Tibial nerve (tissue), 4 donors: ENCODE measurements around the gene HDDC3. TPM values are rescaled to one million over a fixed set of nuclear protein-coding genes. Genes with fewer than 3 reads are reported as not detected.

ENCODE experiments used
- DNase-seq, 2 donors: peaks; one replicate each; pipeline ENCODE4 v3.0.0-alpha.2; 2019; ENCODE audit warnings: low spot score in 2 of 2
- H3K27ac ChIP-seq, 4 donors: fragments of 200-600 bp; sonication (generic) in 3 of 4; one replicate each; pipeline ENCODE4 v1.5.1; 2017 to 2019; ENCODE audit warnings: mild to moderate bottlenecking in 1 of 4
- H3K27me3 ChIP-seq, 2 donors: fragments of 200-600 bp; sonication (generic) in 1 of 2; one replicate each; pipeline versions ENCODE4 v1.5.1 to v1.6.0; 2017 to 2019
- H3K36me3 ChIP-seq, 3 donors: fragments of 200-600 bp; sonication (generic); one replicate each; pipeline ENCODE4 v1.5.1; 2018 to 2019
- H3K4me1 ChIP-seq, 4 donors: fragments of 200-600 bp; sonication (generic) in 3 of 4; one replicate each; pipeline ENCODE4 v1.5.1; 2017 to 2019
- H3K4me3 ChIP-seq, 4 donors: fragments of 200-600 bp; sonication (generic) in 3 of 4; one replicate each; pipeline ENCODE4 v1.5.1; 2017 to 2019; ENCODE audit warnings: mild to moderate bottlenecking in 1 of 4, moderate library complexity in 1 of 4
- H3K9me3 ChIP-seq, 4 donors: fragments of 200-600 bp; sonication (generic) in 3 of 4; one replicate each; pipeline ENCODE4 v1.5.1; 2017 to 2019
- EP300 ChIP-seq, 2 donors: sonication (generic); formaldehyde crosslinking; IDR thresholded peaks; one replicate each; pipeline ENCODE4 v1.6.1; 2017; ENCODE audit warnings: antibody characterized with exemption in 2 of 2, mild to moderate bottlenecking in 1 of 2
- POLR2A ChIP-seq, 2 donors: fragments of 450-650 bp; IDR thresholded peaks; one replicate each; pipeline ENCODE4 v1.6.1; 2017; ENCODE audit warnings: antibody characterized with exemption in 2 of 2, mild to moderate bottlenecking in 2 of 2, moderate library complexity in 2 of 2
- WGBS, 2 donors: methylation state at CpG; one replicate each; pipeline ENCODE4 v1.1.5; 2018; 5-methylcytosine and 5-hydroxymethylcytosine counted together
- total RNA-seq, 4 donors: library from RNA; depleted of rRNA; stranded (reverse); fragments of >200 nt; gene quantifications; one replicate each; pipeline ENCODE4 v1.1.0, GENCODE V29; 2016
- TF ChIP-seq, protein P1 (sequence below), 5 experiments: fragments of 200-600 bp in 3 of 5; fragments of 450-650 bp in 2 of 5; sonication (generic) in 3 of 5; IDR thresholded peaks; one replicate each; pipeline ENCODE4 v1.5.1; 2016 to 2019; ENCODE audit warnings: antibody characterized with exemption in 5 of 5, mild to moderate bottlenecking in 3 of 5, moderate library complexity in 2 of 5

The HDDC3 gene
- total RNA-seq, 4 donors from 2014 or later = 16.5 to 22.5 (median 18.7) TPM

DNA sequence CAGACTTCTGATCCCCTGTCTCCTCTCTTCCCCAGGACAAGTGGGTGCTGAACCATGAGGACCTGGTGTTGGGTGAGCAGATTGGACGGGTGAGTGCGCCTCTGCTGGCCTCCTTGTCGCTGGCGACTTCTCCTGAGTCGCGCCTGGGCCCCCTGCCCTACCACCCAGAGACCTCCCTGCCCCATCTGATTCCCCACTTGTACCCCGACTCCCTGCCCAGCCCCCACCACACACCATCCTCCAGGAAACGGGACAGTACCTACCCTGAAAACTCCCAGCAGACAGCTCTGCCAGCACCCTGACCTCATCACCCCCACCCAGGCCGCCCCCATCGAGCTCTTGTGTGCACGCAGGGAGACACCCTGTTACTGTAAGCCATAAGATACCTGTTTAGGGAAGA is 40.3 kb downstream of the HDDC3 start:
- WGBS, 2 donors = 90% methylated on average over 11 of the region's 11 CpGs
- no peak overlapping the region for H3K27ac ChIP-seq
- peaks cover 0 to 4% (median 0%) of the 10 kb centered on the region in 4 donors for H3K4me1 ChIP-seq
- no peaks in the 10 kb centered on the region for H3K27me3 ChIP-seq
- no peaks in the 10 kb centered on the region for H3K9me3 ChIP-seq
- H3K4me3 ChIP-seq = no peak overlapping the region
- TF ChIP-seq EP300 (IDR thresholded peaks at IDR 0.05) (no peak), POLR2A (IDR thresholded peaks at IDR 0.05) (no peak)
- TF ChIP-seq, protein P1, sequence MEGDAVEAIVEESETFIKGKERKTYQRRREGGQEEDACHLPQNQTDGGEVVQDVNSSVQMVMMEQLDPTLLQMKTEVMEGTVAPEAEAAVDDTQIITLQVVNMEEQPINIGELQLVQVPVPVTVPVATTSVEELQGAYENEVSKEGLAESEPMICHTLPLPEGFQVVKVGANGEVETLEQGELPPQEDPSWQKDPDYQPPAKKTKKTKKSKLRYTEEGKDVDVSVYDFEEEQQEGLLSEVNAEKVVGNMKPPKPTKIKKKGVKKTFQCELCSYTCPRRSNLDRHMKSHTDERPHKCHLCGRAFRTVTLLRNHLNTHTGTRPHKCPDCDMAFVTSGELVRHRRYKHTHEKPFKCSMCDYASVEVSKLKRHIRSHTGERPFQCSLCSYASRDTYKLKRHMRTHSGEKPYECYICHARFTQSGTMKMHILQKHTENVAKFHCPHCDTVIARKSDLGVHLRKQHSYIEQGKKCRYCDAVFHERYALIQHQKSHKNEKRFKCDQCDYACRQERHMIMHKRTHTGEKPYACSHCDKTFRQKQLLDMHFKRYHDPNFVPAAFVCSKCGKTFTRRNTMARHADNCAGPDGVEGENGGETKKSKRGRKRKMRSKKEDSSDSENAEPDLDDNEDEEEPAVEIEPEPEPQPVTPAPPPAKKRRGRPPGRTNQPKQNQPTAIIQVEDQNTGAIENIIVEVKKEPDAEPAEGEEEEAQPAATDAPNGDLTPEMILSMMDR (IDR thresholded peaks at IDR 0.05) = no peak
- DNase-seq = no peak
- H3K36me3 ChIP-seq = peaks cover 6 to 93% (median 7%) of the 10 kb centered on the region in 3 donors

DNA sequence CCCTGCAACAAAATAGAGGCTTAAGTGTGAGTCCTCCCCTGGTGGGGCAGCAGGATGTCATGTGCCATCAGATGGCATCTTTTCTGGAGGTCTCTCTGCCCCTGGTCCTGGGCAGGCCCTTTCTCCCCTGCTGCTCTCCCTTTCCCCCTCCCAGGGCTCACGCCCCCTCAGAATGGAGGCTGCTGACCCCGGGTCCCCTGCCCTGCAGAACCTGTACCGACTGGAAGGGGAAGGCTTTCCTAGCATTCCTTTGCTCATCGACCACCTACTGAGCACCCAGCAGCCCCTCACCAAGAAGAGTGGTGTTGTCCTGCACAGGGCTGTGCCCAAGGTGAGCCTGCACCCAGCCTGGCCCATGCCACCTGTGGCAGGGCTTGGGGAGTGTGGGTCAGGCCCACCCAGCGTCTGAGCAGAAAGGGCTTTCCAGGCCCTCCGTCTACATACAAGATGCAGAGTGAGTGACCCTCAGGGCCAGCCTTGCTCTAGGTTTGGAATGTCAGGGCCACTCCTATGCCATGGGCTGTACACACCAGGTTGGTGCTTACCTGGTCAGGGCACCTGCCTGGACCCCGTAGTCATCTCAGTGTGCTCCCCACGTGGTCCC is 40.9 kb downstream of the HDDC3 start:
- 89 to 92% methylated on average over 8 of the region's 8 CpGs for WGBS, 2 donors

DNA sequence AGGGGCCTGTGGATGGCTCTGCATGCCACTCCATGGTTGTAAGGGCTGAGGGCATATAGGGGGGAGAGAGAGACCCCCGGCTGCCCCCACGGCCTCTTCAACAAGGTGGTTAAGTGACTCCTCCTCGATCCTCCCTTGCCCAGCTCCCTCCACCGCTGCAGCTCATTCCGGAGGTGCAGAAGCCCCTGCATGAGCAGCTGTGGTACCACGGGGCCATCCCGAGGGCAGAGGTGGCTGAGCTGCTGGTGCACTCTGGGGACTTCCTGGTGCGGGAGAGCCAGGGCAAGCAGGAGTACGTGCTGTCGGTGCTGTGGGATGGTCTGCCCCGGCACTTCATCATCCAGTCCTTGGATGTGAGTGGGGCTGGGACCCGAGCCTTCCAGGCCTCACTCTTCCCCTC is 41.5 kb downstream of the HDDC3 start:
- WGBS, 2 donors = 78 to 81% methylated on average over 11 of the region's 12 CpGs
- DNase-seq = no peak
- H3K27ac ChIP-seq = no peak overlapping the region
- H3K4me3 ChIP-seq = no peak overlapping the region
- TF ChIP-seq POLR2A (IDR thresholded peaks at IDR 0.05) (no peak), EP300 (IDR thresholded peaks at IDR 0.05) (no peak)
- TF ChIP-seq, protein P1 (IDR thresholded peaks at IDR 0.05) = no peak
- H3K9me3 ChIP-seq = no peaks in the 10 kb centered on the region
- H3K4me1 ChIP-seq = peaks cover 0 to 16% (median 4%) of the 10 kb centered on the region in 4 donors
- H3K36me3 ChIP-seq = peaks cover 6 to 93% (median 7%) of the 10 kb centered on the region in 3 donors
- no peaks in the 10 kb centered on the region for H3K27me3 ChIP-seq

More for the DNA sequence above, 40.9 kb downstream of the HDDC3 start:
- Histone ChIP-seq H3K4me3 (no peak overlapping the region), H3K4me1 (peaks cover 0 to 10% (median under 1%) of the 10 kb centered on the region in 4 donors), H3K27me3 (no peaks in the 10 kb centered on the region), H3K9me3 (no peaks in the 10 kb centered on the region), H3K36me3 (peaks cover 6 to 99% (median 7%) of the 10 kb centered on the region in 3 donors), H3K27ac (no peak overlapping the region)
- TF ChIP-seq EP300 (IDR thresholded peaks at IDR 0.05) (no peak), POLR2A (IDR thresholded peaks at IDR 0.05) (no peak)
- TF ChIP-seq, protein P1 (IDR thresholded peaks at IDR 0.05) = no peak
- no peak for DNase-seq

DNA sequence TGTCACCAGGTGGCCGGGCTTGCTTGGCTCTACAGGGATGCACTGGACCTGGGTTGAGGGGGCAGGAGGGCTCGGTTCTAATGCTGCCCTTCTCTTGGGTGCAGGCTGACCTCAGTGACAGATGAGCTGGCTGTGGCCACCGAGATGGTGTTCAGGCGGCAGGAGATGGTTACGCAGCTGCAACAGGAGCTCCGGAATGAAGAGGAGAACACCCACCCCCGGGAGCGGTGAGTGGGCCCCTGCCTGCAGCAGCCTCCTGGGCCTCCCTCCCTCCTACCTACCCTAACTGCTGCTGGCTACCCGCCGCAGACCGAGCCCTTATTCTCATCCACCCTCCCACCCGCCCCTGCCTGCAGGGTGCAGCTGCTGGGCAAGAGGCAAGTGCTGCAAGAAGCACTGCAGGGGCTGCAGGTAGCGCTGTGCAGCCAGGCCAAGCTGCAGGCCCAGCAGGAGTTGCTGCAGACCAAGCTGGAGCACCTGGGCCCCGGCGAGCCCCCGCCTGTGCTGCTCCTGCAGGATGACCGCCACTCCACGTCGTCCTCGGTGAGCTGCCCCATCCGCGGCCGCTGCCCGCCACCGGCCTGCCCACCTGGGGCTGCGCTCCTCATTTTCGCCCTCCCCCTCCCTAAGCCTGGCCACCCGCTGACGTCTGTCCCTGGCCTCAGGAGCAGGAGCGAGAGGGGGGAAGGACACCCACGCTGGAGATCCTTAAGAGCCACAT is 42.5 kb downstream of the HDDC3 start:
- peaks cover 6 to 84% (median 7%) of the 10 kb centered on the region in 3 donors for H3K36me3 ChIP-seq
- H3K4me3 ChIP-seq = no peak overlapping the region
- H3K4me1 ChIP-seq = peaks cover 0 to 25% (median 13%) of the 10 kb centered on the region in 4 donors
- no peaks in the 10 kb centered on the region for H3K9me3 ChIP-seq
- DNase-seq = no peak
- WGBS, 2 donors = 83 to 86% methylated on average over 22 to 26 of the region's 31 CpGs
- TF ChIP-seq POLR2A (IDR thresholded peaks at IDR 0.05) = no peak
- no peak for TF ChIP-seq EP300 (IDR thresholded peaks at IDR 0.05)
- TF ChIP-seq, protein P1 (IDR thresholded peaks at IDR 0.05) = no peak
- no peak overlapping the region for H3K27ac ChIP-seq
- no peaks in the 10 kb centered on the region for H3K27me3 ChIP-seq

DNA sequence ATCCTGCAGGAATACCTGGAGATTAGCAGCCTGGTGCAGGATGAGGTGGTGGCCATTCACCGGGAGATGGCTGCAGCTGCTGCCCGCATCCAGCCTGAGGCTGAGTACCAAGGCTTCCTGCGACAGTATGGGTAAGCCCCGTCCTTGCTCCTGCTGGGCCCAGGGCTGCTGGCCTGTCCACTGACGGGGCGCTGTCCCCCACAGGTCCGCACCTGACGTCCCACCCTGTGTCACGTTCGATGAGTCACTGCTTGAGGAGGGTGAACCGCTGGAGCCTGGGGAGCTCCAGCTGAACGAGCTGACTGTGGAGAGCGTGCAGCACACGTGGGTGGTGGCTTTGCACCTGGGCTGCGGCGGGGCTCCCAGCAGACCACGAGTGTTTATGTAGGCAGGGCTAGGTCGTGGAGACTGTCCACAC is 43.0 kb downstream of the HDDC3 start:
- Histone ChIP-seq H3K27ac (no peak overlapping the region), H3K27me3 (no peaks in the 10 kb centered on the region), H3K4me3 (no peak overlapping the region), H3K9me3 (no peaks in the 10 kb centered on the region), H3K4me1 (peaks cover 0 to 31% (median 19%) of the 10 kb centered on the region in 4 donors), H3K36me3 (peaks cover 6 to 78% (median 7%) of the 10 kb centered on the region in 3 donors)
- TF ChIP-seq EP300 (IDR thresholded peaks at IDR 0.05) = no peak
- no peak for DNase-seq
- 84 to 88% methylated on average over 17 to 18 of the region's 18 CpGs for WGBS, 2 donors
